Measurements from ENCODE around the gene UBAP2.

Gene UBAP2

GRCh38 chr9:34037626-34038025 lies 11.1 kb downstream of the UBAP2 start:
- H3K36me3 ChIP-seq (ENCODE audit: insufficient read depth, low read length): peaks cover 61% of the 10 kb centered on the region
- no peaks in the 10 kb centered on the region for H3K4me1 ChIP-seq (ENCODE audit: insufficient read depth, low read length, severe bottlenecking)
- H3K9me2 ChIP-seq (ENCODE audit: low read depth, low read length): no peaks in the 10 kb centered on the region
- H3K4me2 ChIP-seq (ENCODE audit: low read length): no peak overlapping the region
- H3K4me3 ChIP-seq (ENCODE audit: low read depth, low read length, poor library complexity, severe bottlenecking): no peak overlapping the region
- H3K27ac ChIP-seq (ENCODE audit: low read depth, low read length, poor library complexity, severe bottlenecking): no peak overlapping the region
- H4K20me1 ChIP-seq (ENCODE audit: insufficient read depth, low read length): no peaks in the 10 kb centered on the region
- TF ChIP-seq CTCF (IDR thresholded peaks at IDR 0.05; ENCODE audit: low read length): no peak
- no peak for TF ChIP-seq EZH2 (IDR thresholded peaks at IDR 0.05; ENCODE audit: borderline replicate concordance, low read length)
- no peaks in the 10 kb centered on the region for H3K27me3 ChIP-seq (ENCODE audit: insufficient read depth, low read length)
- H3K79me2 ChIP-seq (ENCODE audit: insufficient read depth, low read length): peaks cover 81% of the 10 kb centered on the region
- H2AFZ ChIP-seq (ENCODE audit: low read length): no peak overlapping the region
- H3K9me3 ChIP-seq (ENCODE audit: low read length): peaks cover 7% of the 10 kb centered on the region; the same call in 1 of the 2 replicates
- H3F3A ChIP-seq (ENCODE audit: insufficient read depth, low read length): no peaks in the 10 kb centered on the region
- H3K9ac ChIP-seq (ENCODE audit: low read length): no peak overlapping the region

- Histone ChIP-seq H3K27ac (ENCODE audit: low read depth, low read length, poor library complexity, severe bottlenecking) (no peak overlapping the region), H3K9ac (ENCODE audit: low read length) (no peak overlapping the region), H3K4me1 (ENCODE audit: insufficient read depth, low read length, severe bottlenecking) (no peaks in the 10 kb centered on the region)
These were observed 12.1 kb downstream of the UBAP2 start for GRCh38 chr9:34036625-34037024.

GRCh38 chr9:34035656-34036055 lies 13.0 kb downstream of the UBAP2 start:
- no peak overlapping the region for H3K27ac ChIP-seq (ENCODE audit: low read depth, low read length, poor library complexity, severe bottlenecking)
- peaks cover 60% of the 10 kb centered on the region for H3K36me3 ChIP-seq (ENCODE audit: insufficient read depth, low read length)
- peaks cover 82% of the 10 kb centered on the region for H3K79me2 ChIP-seq (ENCODE audit: insufficient read depth, low read length)
- H3K9me3 ChIP-seq (ENCODE audit: low read length): peaks cover 5% of the 10 kb centered on the region; the same call in 1 of the 2 replicates
- no peak overlapping the region for H3K4me3 ChIP-seq (ENCODE audit: low read depth, low read length, poor library complexity, severe bottlenecking)
- no peaks in the 10 kb centered on the region for H3K27me3 ChIP-seq (ENCODE audit: insufficient read depth, low read length)
- no peak overlapping the region for H3K4me2 ChIP-seq (ENCODE audit: low read length)
- no peaks in the 10 kb centered on the region for H3K4me1 ChIP-seq (ENCODE audit: insufficient read depth, low read length, severe bottlenecking)
- H4K20me1 ChIP-seq (ENCODE audit: insufficient read depth, low read length): no peaks in the 10 kb centered on the region
- H3K9me2 ChIP-seq (ENCODE audit: low read depth, low read length): no peaks in the 10 kb centered on the region
- H3K9ac ChIP-seq (ENCODE audit: low read length): no peak overlapping the region
- no peaks in the 10 kb centered on the region for H3F3A ChIP-seq (ENCODE audit: insufficient read depth, low read length)
- no peak for TF ChIP-seq CTCF (IDR thresholded peaks at IDR 0.05; ENCODE audit: low read length)
- no peak for TF ChIP-seq EZH2 (IDR thresholded peaks at IDR 0.05; ENCODE audit: borderline replicate concordance, low read length)
- no peak overlapping the region for H2AFZ ChIP-seq (ENCODE audit: low read length)

More at GRCh38 chr9:34036625-34037024, 12.1 kb downstream of the UBAP2 start:
- peaks cover 61% of the 10 kb centered on the region for H3K36me3 ChIP-seq (ENCODE audit: insufficient read depth, low read length)
- no peaks in the 10 kb centered on the region for H3K27me3 ChIP-seq (ENCODE audit: insufficient read depth, low read length)
- TF ChIP-seq EZH2 (IDR thresholded peaks at IDR 0.05; ENCODE audit: borderline replicate concordance, low read length) (no peak), CTCF (IDR thresholded peaks at IDR 0.05; ENCODE audit: low read length) (no peak)
- no peak overlapping the region for H2AFZ ChIP-seq (ENCODE audit: low read length)
- peaks cover 7% of the 10 kb centered on the region; the same call in 1 of the 2 replicates for H3K9me3 ChIP-seq (ENCODE audit: low read length)
- no peaks in the 10 kb centered on the region for H3K9me2 ChIP-seq (ENCODE audit: low read depth, low read length)
- H4K20me1 ChIP-seq (ENCODE audit: insufficient read depth, low read length): no peaks in the 10 kb centered on the region
- no peak overlapping the region for H3K4me2 ChIP-seq (ENCODE audit: low read length)
- H3K4me3 ChIP-seq (ENCODE audit: low read depth, low read length, poor library complexity, severe bottlenecking): no peak overlapping the region
- H3F3A ChIP-seq (ENCODE audit: insufficient read depth, low read length): no peaks in the 10 kb centered on the region
- H3K79me2 ChIP-seq (ENCODE audit: insufficient read depth, low read length): peaks cover 81% of the 10 kb centered on the region

Measured in OCI-LY1 (cell line).